PC-3 (cell line): ENCODE measurements around the gene PPP2R5A. TPM values are rescaled to one million over a fixed set of nuclear protein-coding genes. Genes with fewer than 3 reads are reported as not detected.
A peak's percentile ranks its signal among the peaks of the same experiment; 100 is the strongest.

Experiments
- ATAC-seq: fragments of 200-7000 bp; cut with Tn5 transposase; 2 replicates; pipeline ENCODE4 v1.9.1; 2020; ENCODE audit warnings: mild to moderate bottlenecking, moderate library complexity
- BruUV-seq: library from RNA; stranded (reverse); fragments of 400-500 nt; replicated peaks from 2 replicates; lab custom pipeline; 2021; lab: Mats Ljungman, UMichigan
- CTCF ChIA-PET: fragments of 300-600 bp; sonication (Branson Sonifier 250); formaldehyde crosslinking; loops from one replicate; lab custom pipeline; 2022; ENCODE audit warnings: antibody characterized with exemption; lab: Charles Lee
- POLR2A ChIA-PET: fragments of 300-600 bp; sonication (Branson Sonifier 250); formaldehyde crosslinking; loops from one replicate; lab custom pipeline; 2022; ENCODE audit warnings: antibody characterized with exemption; ENCODE audit not compliant: unreplicated experiment; lab: Charles Lee
- DNase-seq: peaks from one replicate; pipeline ENCODE4 v3.0.0-alpha.2; 2015
- H2AFZ ChIP-seq: fragments of 300-600 bp; sonication (generic); 2 replicates; pipeline ENCODE4 v1.6.0; 2016; ENCODE audit warnings: antibody characterized with exemption, low read length
- H3F3A ChIP-seq: fragments of 300-600 bp; sonication (generic); one replicate; pipeline ENCODE4 v1.6.0; 2017; ENCODE audit warnings: antibody characterized with exemption, low read length, control low read depth, mild to moderate bottlenecking; ENCODE audit not compliant: unreplicated experiment
- H3K27ac ChIP-seq: fragments of 300-600 bp; sonication (generic); 2 replicates; pipeline ENCODE4 v1.5.1; 2016; ENCODE audit warnings: mild to moderate bottlenecking, low read length
- H3K27me3 ChIP-seq: fragments of 300-600 bp; sonication (generic); 2 replicates; pipeline ENCODE4 v1.6.1; 2016; ENCODE audit warnings: low read length, mixed read lengths
- H3K36me3 ChIP-seq: fragments of 300-600 bp; sonication (generic); 2 replicates; pipeline ENCODE4 v1.6.1; 2016; ENCODE audit warnings: low read depth, mixed run types, low read length, mixed read lengths
- H3K4me1 ChIP-seq: fragments of 300-600 bp; sonication (generic); 2 replicates; pipeline ENCODE4 v1.5.1; 2016; ENCODE audit warnings: low read length; ENCODE audit not compliant: insufficient read depth
- H3K4me2 ChIP-seq: fragments of 300-600 bp; sonication (generic); 2 replicates; pipeline ENCODE4 v1.6.0; 2016; ENCODE audit warnings: low read length
- H3K4me3 ChIP-seq: fragments of 300-600 bp; sonication (generic); 2 replicates; pipeline ENCODE4 v1.5.1; 2016; ENCODE audit warnings: mild to moderate bottlenecking, low read length, mixed read lengths
- H3K79me2 ChIP-seq: fragments of 300-600 bp; sonication (generic); 2 replicates; pipeline ENCODE4 v1.6.1; 2017; ENCODE audit warnings: low read length, mixed read lengths
- H3K9ac ChIP-seq: fragments of 300-600 bp; sonication (generic); 2 replicates; pipeline ENCODE4 v1.6.0; 2016; ENCODE audit warnings: mild to moderate bottlenecking, low read length
- H3K9me2 ChIP-seq: fragments of 300-600 bp; sonication (generic); replicated peaks from 2 replicates; pipeline ENCODE4 v1.6.1; 2016; ENCODE audit warnings: mixed run types, low read length, mixed read lengths
- H3K9me3 ChIP-seq: fragments of 300-600 bp; sonication (generic); 2 replicates; pipeline ENCODE4 v1.6.1; 2016; ENCODE audit warnings: low read length, mixed read lengths
- H4K20me1 ChIP-seq: fragments of 300-600 bp; sonication (generic); 2 replicates; pipeline ENCODE4 v1.6.1; 2016; ENCODE audit warnings: low read length, mixed read lengths
- CTCF ChIP-seq: fragments of 300-600 bp; sonication (generic); conservative IDR thresholded peaks from 2 replicates; pipeline ENCODE4 v1.5.1; 2017; ENCODE audit warnings: antibody characterized with exemption, low read depth, mild to moderate bottlenecking, low read length
- EZH2 ChIP-seq: fragments of 300-600 bp; sonication (generic); IDR thresholded peaks from one replicate; pipeline ENCODE4 v1.6.1; 2017; ENCODE audit warnings: antibody characterized with exemption, mild to moderate bottlenecking, low read length; ENCODE audit not compliant: unreplicated experiment
- EZH2phosphoT487 ChIP-seq: fragments of 300-600 bp; sonication (generic); IDR thresholded peaks from 2 replicates; pipeline ENCODE4 v1.6.1; 2018; ENCODE audit warnings: mild to moderate bottlenecking, antibody characterized with exemption, low read length, borderline replicate concordance
- intact Hi-C: fragments of 100-400 bp; cut with micrococcal nuclease; formaldehyde crosslinking; loops from 2 replicates; pipeline ENCODE4 v1.9.0; 2023
- total RNA-seq: library from RNA; depleted of rRNA; stranded (reverse); fragments of >200 nt; gene quantifications from 2 replicates; pipeline ENCODE4 v1.2.3, GENCODE V29; 2014

Gene PPP2R5A
- total RNA-seq, 1 experiment from 2014 or later: 44.0 TPM

- DNase-seq (no peak), ATAC-seq (no peak)
- Histone ChIP-seq H3F3A (no peaks in the 10 kb centered on the region), H3K9me2 (no peaks in the 10 kb centered on the region), H3K4me2 (no peak overlapping the region), H4K20me1 (no peaks in the 10 kb centered on the region), H3K9ac (no peak overlapping the region), H3K9me3 (no peaks in the 10 kb centered on the region), H2AFZ (no peak overlapping the region), H3K27me3 (peaks cover 44% of the 10 kb centered on the region), H3K79me2 (no peaks in the 10 kb centered on the region), H3K4me3 (no peak overlapping the region), H3K36me3 (no peaks in the 10 kb centered on the region), H3K4me1 (no peaks in the 10 kb centered on the region), H3K27ac (no peak overlapping the region)
- TF ChIP-seq EZH2 (no peak), CTCF (no peak), EZH2phosphoT487 (no peak)
- CTCF ChIA-PET: no interaction called here
- BruUV-seq: no TSS peak
- intact Hi-C loops: no loop called here
- POLR2A ChIA-PET: no interaction called here
These were observed 18.2 kb upstream of the PPP2R5A start for GRCh38 chr1:212267017-212267416.

- TF ChIP-seq EZH2phosphoT487 (no peak), EZH2 (no peak), CTCF (no peak)
- Histone ChIP-seq H3K27ac (no peak overlapping the region), H3K4me1 (no peaks in the 10 kb centered on the region), H2AFZ (no peak overlapping the region), H4K20me1 (no peaks in the 10 kb centered on the region), H3K9ac (no peak overlapping the region), H3K4me3 (no peak overlapping the region), H3K36me3 (no peaks in the 10 kb centered on the region), H3K9me3 (no peaks in the 10 kb centered on the region), H3K79me2 (no peaks in the 10 kb centered on the region), H3K9me2 (no peaks in the 10 kb centered on the region), H3F3A (no peaks in the 10 kb centered on the region), H3K27me3 (peaks cover 47% of the 10 kb centered on the region), H3K4me2 (no peak overlapping the region)
- CTCF ChIA-PET: no interaction called here
- POLR2A ChIA-PET: no interaction called here
- intact Hi-C loops: no loop called here
- no TSS peak for BruUV-seq
- DNase-seq (no peak), ATAC-seq (no peak)
These were observed 17.8 kb upstream of the PPP2R5A start for GRCh38 chr1:212267460-212267859.

- H2AFZ ChIP-seq: no peak overlapping the region
- H3K4me1 ChIP-seq: no peaks in the 10 kb centered on the region
- ChIA-PET CTCF (interaction anchor here (1.3 kb wide), 1 partner anchor 187 kb away, joined by 4 read pairs; no protein-coding TSS in a partner anchor), POLR2A (no interaction called here)
- BruUV-seq: no TSS peak
- TF ChIP-seq EZH2phosphoT487 (no peak), CTCF (peak; percentile 19; the same call in 1 of the 2 replicates)
- no peak overlapping the region for H3K4me3 ChIP-seq
- no peak overlapping the region for H3K27ac ChIP-seq
- no peaks in the 10 kb centered on the region for H3K9me2 ChIP-seq
- no peak overlapping the region for H3K9ac ChIP-seq
- peaks cover 47% of the 10 kb centered on the region for H3K27me3 ChIP-seq
- no peak overlapping the region for H3K4me2 ChIP-seq
- DNase-seq: no peak
- H3K36me3 ChIP-seq: no peaks in the 10 kb centered on the region
- H4K20me1 ChIP-seq: no peaks in the 10 kb centered on the region
- H3K79me2 ChIP-seq: no peaks in the 10 kb centered on the region
- intact Hi-C loops: no loop called here
- no peaks in the 10 kb centered on the region for H3F3A ChIP-seq
- peak; percentile 31; the same call in 1 of the 2 replicates for ATAC-seq
- no peaks in the 10 kb centered on the region for H3K9me3 ChIP-seq
These were observed 15.9 kb upstream of the PPP2R5A start for GRCh38 chr1:212269306-212269705.
